ENCODE results near the gene ANKRD60.

DNA sequence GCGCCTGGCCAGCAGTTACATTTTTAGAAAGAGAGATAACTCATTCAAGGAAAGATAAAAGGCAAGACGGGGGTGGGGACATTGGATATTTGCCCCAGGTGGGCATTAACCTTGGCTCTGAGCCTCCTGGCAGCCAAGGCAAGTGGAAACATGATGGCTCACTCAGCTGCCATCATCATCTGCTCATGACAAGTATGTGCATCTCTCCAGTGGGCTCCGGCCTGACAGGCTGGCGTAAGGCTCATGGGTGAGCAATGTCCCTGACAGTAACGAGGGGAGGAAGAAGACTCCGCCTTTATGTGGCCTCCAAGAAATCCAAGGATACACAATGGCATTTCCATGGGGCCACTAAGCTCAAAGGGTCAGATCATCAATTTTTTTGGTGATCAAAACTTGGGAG lies 13.3 kb downstream of the ANKRD60 start:
- TF ChIP-seq EZH2 (IDR thresholded peaks at IDR 0.05; ENCODE audit: insufficient read depth, poor library complexity, severe bottlenecking) = no peak
- TF ChIP-seq EZH2phosphoT487 (IDR thresholded peaks at IDR 0.05; ENCODE audit: insufficient read depth, low read depth) = no peak
